Activated naive CD4-positive, alpha-beta T cell treated with Interleukin-2 at 50 U/mL for 16 hours (primary cell): ENCODE results near the gene SEL1L3.
"Not testable (repeated sequence)": the region's sequence is repeated elsewhere in the genome, so short reads cannot be mapped to it uniquely, and the experiment has no call there.

Experiments used
- DNase-seq: peaks from one replicate; pipeline ENCODE4 v3.0.0-alpha.2; 2020

SEL1L3 gene

GRCh38 chr4:25862411-25863346, at the start of gene SEL1L3:
Gene SEL1L3, minus strand, starts transcription at chr4:25862988. Its CDS starts 152 bp downstream, at chr4:25862836.
- DNase-seq, result peak; percentile 65

- DNase-seq, result no peak
Observed at GRCh38 chr4:25911356-25911755, 48.6 kb upstream of the SEL1L3 start.

GRCh38 chr4:25908491-25908901, 45.7 kb upstream of the SEL1L3 start:
- DNase-seq, result no peak

- not testable (repeated sequence) for DNase-seq
Observed at GRCh38 chr4:25906113-25906512, 43.3 kb upstream of the SEL1L3 start.

GRCh38 chr4:25905371-25905770, 42.6 kb upstream of the SEL1L3 start:
- DNase-seq, result no peak

GRCh38 chr4:25904748-25905082, 41.9 kb upstream of the SEL1L3 start:
- no peak for DNase-seq

- no peak for DNase-seq
Observed at GRCh38 chr4:25903900-25904747, 41.3 kb upstream of the SEL1L3 start.

GRCh38 chr4:25901030-25901430, 38.2 kb upstream of the SEL1L3 start:
- no peak for DNase-seq

- no peak for DNase-seq
Observed at GRCh38 chr4:25900310-25900709, 37.5 kb upstream of the SEL1L3 start.

GRCh38 chr4:25896776-25897539, 34.2 kb upstream of the SEL1L3 start:
- DNase-seq, result no peak

- no peak for DNase-seq
Observed at GRCh38 chr4:25892796-25893195, 30.0 kb upstream of the SEL1L3 start.

- DNase-seq, result no peak
Observed at GRCh38 chr4:25890571-25891485, 28.0 kb upstream of the SEL1L3 start.

GRCh38 chr4:25889589-25890503, 27.1 kb upstream of the SEL1L3 start:
- DNase-seq, result no peak

GRCh38 chr4:25888781-25889180, 26.0 kb upstream of the SEL1L3 start:
- no peak for DNase-seq

- no peak for DNase-seq
Observed at GRCh38 chr4:25884031-25884782, 21.4 kb upstream of the SEL1L3 start.

- DNase-seq, result no peak
Observed at GRCh38 chr4:25883565-25883964, 20.8 kb upstream of the SEL1L3 start.

GRCh38 chr4:25882226-25882625, 19.4 kb upstream of the SEL1L3 start:
- DNase-seq, result no peak

- no peak for DNase-seq
Observed at GRCh38 chr4:25881193-25881592, 18.4 kb upstream of the SEL1L3 start.

- DNase-seq, result no peak
Observed at GRCh38 chr4:25879991-25880651, 17.3 kb upstream of the SEL1L3 start.
